BJ (cell line): ENCODE measurements around the gene HPCA. TPM values are rescaled to one million over a fixed set of nuclear protein-coding genes. Genes with fewer than 3 reads are reported as not detected.

ENCODE experiments used
- CTCF ChIA-PET: fragments of 350-600 bp; formaldehyde crosslinking; extraction: SDS; loops from one replicate; lab custom pipeline; 2021; ENCODE audit warnings: antibody characterized with exemption, inconsistent platforms; lab: Yijun Ruan, JAX
- POLR2A ChIA-PET: fragments of 300-600 bp; sonication (Branson Sonifier 250); formaldehyde crosslinking; extraction: SDS; loops from one replicate; lab custom pipeline; 2021; ENCODE audit warnings: antibody characterized with exemption; lab: Charles Lee
- DNase-seq: peaks from one replicate; pipeline ENCODE4 v3.0.0-alpha.2; 2011; ENCODE audit warnings: low read depth
- H3K27me3 ChIP-seq: 2 replicates; pipeline ENCODE4 v1.6.0; 2011; ENCODE audit warnings: low read length; ENCODE audit not compliant: control insufficient read depth, insufficient read depth
- H3K36me3 ChIP-seq: 2 replicates; pipeline ENCODE4 v1.5.1; 2011; ENCODE audit warnings: low read length; ENCODE audit not compliant: control insufficient read depth, insufficient read depth
- H3K4me3 ChIP-seq: 2 replicates; pipeline ENCODE4 v1.5.1; 2011; ENCODE audit warnings: low read depth, mild to moderate bottlenecking, control low read depth, low read length
- CTCF ChIP-seq: IDR thresholded peaks from 2 replicates; pipeline ENCODE4 v1.5.1; 2011; ENCODE audit warnings: low read depth, mild to moderate bottlenecking, control low read depth, inconsistent platforms, low read length, moderate library complexity; ENCODE audit not compliant: insufficient read depth
- polyA plus RNA-seq: library from polyadenylated mRNA; depleted of rRNA; stranded (reverse); fragments of >200 nt; gene quantifications from 2 replicates; pipeline ENCODE4 v1.2.3, GENCODE V29; 2011

The HPCA gene
- polyA plus RNA-seq, 1 experiment, result not detected

DNA sequence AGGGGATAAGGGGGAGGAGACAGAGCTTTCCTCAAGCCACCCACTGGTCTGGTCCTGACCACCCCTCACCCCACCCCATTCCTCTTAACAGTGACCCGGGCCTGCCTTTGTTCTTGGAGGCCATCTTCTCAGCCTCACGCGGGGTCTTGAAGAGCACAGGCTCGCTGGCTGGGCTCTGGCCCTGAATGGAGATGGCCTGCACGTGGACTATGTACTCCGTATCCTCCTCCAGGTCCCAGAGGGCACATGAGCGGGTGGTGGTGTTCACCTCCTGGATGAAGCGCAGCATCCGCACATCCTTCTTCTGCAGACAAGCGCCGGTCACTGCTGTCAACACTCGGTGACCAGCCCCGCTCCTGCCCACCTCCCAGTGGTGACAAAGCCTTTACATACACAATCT, 18.2 kb upstream of the HPCA start:
- ChIA-PET POLR2A (no interaction called here), CTCF (no interaction called here)

DNA sequence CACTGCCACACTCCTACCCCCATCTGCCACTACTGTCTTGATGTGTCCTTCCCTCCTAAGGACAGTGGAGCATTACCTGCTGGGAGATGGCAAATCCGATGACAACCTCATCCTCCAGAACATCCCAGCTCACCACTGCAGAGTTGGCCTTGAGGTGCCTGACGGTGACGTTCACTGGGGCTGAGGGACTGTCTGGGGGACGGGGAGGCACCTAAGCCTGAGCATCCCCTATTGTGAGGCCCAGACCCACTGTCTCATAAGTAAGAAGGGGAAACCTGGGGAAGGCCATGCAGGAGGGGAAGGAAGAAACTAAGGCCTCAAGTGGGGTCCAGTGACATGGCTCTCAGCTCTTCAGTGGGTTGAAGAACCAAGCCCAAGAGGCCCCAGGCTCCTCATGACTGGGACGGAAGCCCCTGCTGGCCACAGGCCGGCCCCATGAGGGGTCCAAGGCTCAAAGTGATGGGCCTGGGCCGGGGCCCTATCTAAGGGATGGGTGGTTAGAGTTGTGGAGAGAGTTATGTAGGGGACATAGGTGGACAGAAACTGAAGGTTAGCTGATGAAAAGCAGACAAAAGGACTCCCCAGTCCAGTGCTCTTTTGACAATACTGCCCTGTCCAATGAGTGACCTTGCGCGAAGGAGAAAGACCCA, 17.4 kb upstream of the HPCA start:
- Histone ChIP-seq H3K4me3 (no peak overlapping the region), H3K36me3 (no peaks in the 10 kb centered on the region; the same call in 1 of the 2 replicates), H3K27me3 (peaks cover 7% of the 10 kb centered on the region)
- no peak for TF ChIP-seq CTCF
- POLR2A ChIA-PET, result no interaction called here
- DNase-seq, result no peak
- CTCF ChIA-PET, result interaction anchor here (1.4 kb wide), 1 partner anchor 349 kb away, joined by 3 read pairs; no protein-coding TSS in a partner anchor

More for the DNA sequence above, 18.2 kb upstream of the HPCA start:
- Histone ChIP-seq H3K27me3 (peaks cover 7% of the 10 kb centered on the region), H3K4me3 (no peak overlapping the region), H3K36me3 (peaks cover 3% of the 10 kb centered on the region)
- TF ChIP-seq CTCF, result no peak
- no peak for DNase-seq

- no peaks in the 10 kb centered on the region; the same call in 1 of the 2 replicates for H3K36me3 ChIP-seq
- peak overlapping the region; percentile 0; the same call in 1 of the 2 replicates for H3K4me3 ChIP-seq
- peaks cover 7% of the 10 kb centered on the region for H3K27me3 ChIP-seq
- no peak for TF ChIP-seq CTCF
- DNase-seq, result no peak
- ChIA-PET POLR2A (interaction anchor here (0.5 kb wide), 1 partner anchor 23 kb away, joined by 12 read pairs; no protein-coding TSS in a partner anchor), CTCF (interaction anchor here (1.0 to 1.4 kb wide), 3 partner anchors 23 to 350 kb away, joined by 3 read pairs; no protein-coding TSS in a partner anchor)
Measured at GRCh38 chr1:32869923-32870614, 16.2 kb upstream of the HPCA start.

DNA sequence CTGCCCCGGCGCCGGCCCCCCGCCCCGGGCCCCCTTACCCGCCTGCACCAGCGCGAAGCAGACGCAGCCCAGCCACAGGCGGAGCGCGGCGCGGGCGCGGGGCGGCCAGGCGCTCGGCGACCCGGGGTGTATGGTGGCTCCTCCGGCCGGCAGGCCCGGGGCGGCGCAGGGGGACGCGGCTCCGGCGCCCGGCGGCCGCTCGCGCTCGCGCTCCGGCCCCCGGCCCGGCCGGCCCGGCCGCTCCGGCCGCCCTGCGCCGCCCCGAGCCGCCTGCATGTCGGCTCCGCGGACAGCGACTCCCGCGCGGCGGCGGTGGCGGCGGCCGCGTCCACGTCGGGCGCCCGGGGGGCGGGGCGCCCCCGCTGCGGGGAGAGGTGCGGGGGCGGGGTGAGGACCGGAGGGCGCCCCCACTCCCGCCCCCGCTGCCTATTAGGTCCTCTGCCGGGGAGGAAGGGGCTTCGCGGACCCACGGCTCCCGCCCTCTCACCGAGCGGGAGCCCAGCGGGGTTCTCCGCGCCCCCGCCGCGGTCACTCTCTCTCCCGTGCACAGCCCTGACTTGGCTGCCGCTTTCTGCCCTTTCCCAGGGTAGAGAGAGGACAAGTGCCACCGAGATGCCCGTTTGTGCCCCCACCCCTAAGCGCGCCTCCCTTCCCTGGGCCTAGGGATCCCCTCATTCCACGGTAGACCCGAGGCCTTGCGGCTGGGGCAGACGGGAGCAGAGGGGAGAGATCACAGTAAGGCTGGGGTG, 15.5 kb upstream of the HPCA start, which contains the start of gene FNDC5:
TSS of gene FNDC5 (minus strand) at position 298 of the 749 bp plus-strand sequence.
- no peaks in the 10 kb centered on the region; the same call in 1 of the 2 replicates for H3K36me3 ChIP-seq
- H3K4me3 ChIP-seq, result peak within 1 kb of the TSS; percentile 40
- ChIA-PET CTCF (interaction anchor here (1.0 to 6.7 kb wide), 13 partner anchors 9 to 422 kb away, joined by 3 to 53 read pairs (median 7); partner anchors contain the start of genes HPCA and YARS1), POLR2A (interaction anchor here (0.5 kb wide), 1 partner anchor 22 kb away, joined by 12 read pairs; no protein-coding TSS in a partner anchor)
- no peak for DNase-seq
- peaks cover 7% of the 10 kb centered on the region for H3K27me3 ChIP-seq
- 0 out of 2 replicates have a peak, but pooled peaks have one; percentile 1 for TF ChIP-seq CTCF
